Esophagus muscularis mucosa (tissue), 4 donors: ENCODE data around the gene CDH18. TPM values are rescaled to one million over a fixed set of nuclear protein-coding genes. Genes with fewer than 3 reads are reported as not detected.

Experiments
- DNase-seq: peaks from one replicate; pipeline ENCODE4 v3.0.0-alpha.2; 2017; ENCODE audit errors: extremely low spot score
- H3K27ac ChIP-seq, 4 donors: fragments of 200-600 bp; sonication (generic); replicated peaks in 1 of 4; 1 replicate in 3 of 4; 2 replicates in 1 of 4; pipeline ENCODE4 v1.5.1; 2016 to 2019; ENCODE audit warnings: mild to moderate bottlenecking in 1 of 4
- H3K27me3 ChIP-seq, 4 donors: fragments of 200-600 bp; sonication (generic); one replicate each; pipeline versions ENCODE4 v1.5.1 to v1.6.0; 2016 to 2019
- H3K36me3 ChIP-seq, 4 donors: fragments of 200-600 bp; sonication (generic); one replicate each; pipeline ENCODE4 v1.5.1; 2016 to 2019
- H3K4me1 ChIP-seq, 4 donors: fragments of 200-600 bp; sonication (generic); one replicate each; pipeline ENCODE4 v1.5.1; 2016 to 2019
- H3K4me3 ChIP-seq, 4 donors: fragments of 200-600 bp; sonication (generic); 1 replicate in 2 of 4; 2 replicates in 2 of 4; pipeline ENCODE4 v1.5.1; 2016 to 2019; ENCODE audit warnings: mild to moderate bottlenecking in 4 of 4, moderate library complexity in 1 of 4
- H3K9me3 ChIP-seq, 4 donors: fragments of 200-600 bp; sonication (generic); 1 replicate in 3 of 4; 2 replicates in 1 of 4; pipeline ENCODE4 v1.5.1; 2016 to 2019
- EP300 ChIP-seq: sonication (generic); formaldehyde crosslinking; IDR thresholded peaks from one replicate; pipeline ENCODE4 v1.6.1; 2017; ENCODE audit warnings: antibody characterized with exemption
- POLR2A ChIP-seq: fragments of 450-650 bp; IDR thresholded peaks from one replicate; pipeline ENCODE4 v1.6.1; 2017; ENCODE audit warnings: antibody characterized with exemption, moderate library complexity, mild to moderate bottlenecking, low read depth
- POLR2AphosphoS5 ChIP-seq, 2 donors: sonication (generic); formaldehyde crosslinking; IDR thresholded peaks; one replicate each; pipeline ENCODE4 v1.6.1; 2017; ENCODE audit warnings: antibody characterized with exemption in 2 of 2
- WGBS: methylation state at CpG from one replicate; pipeline ENCODE4 v1.1.5; 2018; 5-methylcytosine and 5-hydroxymethylcytosine counted together
- intact Hi-C: fragments of 100-400 bp; cut with DNase I; formaldehyde crosslinking; loops from one replicate; pipeline ENCODE4 v1.15.1; 2023
- total RNA-seq, 4 donors: library from RNA; depleted of rRNA; stranded (reverse); fragments of >200 nt; gene quantifications; one replicate each; pipeline versions ENCODE4 v1.1.0 to v1.2.1, GENCODE V29; 2016
- TF ChIP-seq, protein P1 (sequence below), 3 experiments: fragments of 200-600 bp in 2 of 3; fragments of 450-650 bp in 1 of 3; sonication (generic) in 2 of 3; IDR thresholded peaks; one replicate each; pipeline ENCODE4 v1.5.1; 2017 to 2019; ENCODE audit warnings: antibody characterized with exemption in 3 of 3, mild to moderate bottlenecking in 2 of 3, moderate library complexity in 1 of 3

Gene CDH18
- total RNA-seq, 4 donors from 2014 or later = under 0.01 to 0.65 TPM; not detected in 2

DNA sequence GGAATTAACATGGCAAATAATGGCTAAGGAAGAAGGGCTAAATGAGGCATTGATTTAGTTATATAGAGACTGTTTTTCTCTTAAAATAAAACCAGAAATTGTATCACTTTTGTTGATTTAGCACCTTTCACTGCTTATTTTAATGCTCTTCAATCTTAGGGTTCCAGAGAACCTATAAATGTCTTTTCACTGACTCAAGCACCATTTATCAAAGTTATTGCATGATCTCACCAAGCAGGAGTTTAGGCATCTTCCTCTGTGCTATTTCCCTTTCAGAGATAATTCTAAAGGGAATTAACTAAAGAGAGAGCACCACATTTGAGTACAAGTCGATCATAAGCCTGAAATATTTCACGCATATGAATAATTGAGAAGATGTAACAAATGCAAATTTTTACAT, 357.1 kb downstream of the CDH18 start:
- H3K27ac ChIP-seq = no peak overlapping the region
- no peaks in the 10 kb centered on the region for H3K36me3 ChIP-seq
- DNase-seq = no peak
- WGBS = 82% methylated on average over 2 of the region's 2 CpGs
- no peaks in the 10 kb centered on the region for H3K9me3 ChIP-seq
- H3K4me1 ChIP-seq = no peaks in the 10 kb centered on the region
- no peak overlapping the region for H3K4me3 ChIP-seq
- no peaks in the 10 kb centered on the region for H3K27me3 ChIP-seq
- intact Hi-C loops = no loop called here
- TF ChIP-seq EP300 (no peak), POLR2A (no peak), POLR2AphosphoS5 (IDR thresholded peaks at IDR 0.05) (no peak)
- TF ChIP-seq, protein P1, sequence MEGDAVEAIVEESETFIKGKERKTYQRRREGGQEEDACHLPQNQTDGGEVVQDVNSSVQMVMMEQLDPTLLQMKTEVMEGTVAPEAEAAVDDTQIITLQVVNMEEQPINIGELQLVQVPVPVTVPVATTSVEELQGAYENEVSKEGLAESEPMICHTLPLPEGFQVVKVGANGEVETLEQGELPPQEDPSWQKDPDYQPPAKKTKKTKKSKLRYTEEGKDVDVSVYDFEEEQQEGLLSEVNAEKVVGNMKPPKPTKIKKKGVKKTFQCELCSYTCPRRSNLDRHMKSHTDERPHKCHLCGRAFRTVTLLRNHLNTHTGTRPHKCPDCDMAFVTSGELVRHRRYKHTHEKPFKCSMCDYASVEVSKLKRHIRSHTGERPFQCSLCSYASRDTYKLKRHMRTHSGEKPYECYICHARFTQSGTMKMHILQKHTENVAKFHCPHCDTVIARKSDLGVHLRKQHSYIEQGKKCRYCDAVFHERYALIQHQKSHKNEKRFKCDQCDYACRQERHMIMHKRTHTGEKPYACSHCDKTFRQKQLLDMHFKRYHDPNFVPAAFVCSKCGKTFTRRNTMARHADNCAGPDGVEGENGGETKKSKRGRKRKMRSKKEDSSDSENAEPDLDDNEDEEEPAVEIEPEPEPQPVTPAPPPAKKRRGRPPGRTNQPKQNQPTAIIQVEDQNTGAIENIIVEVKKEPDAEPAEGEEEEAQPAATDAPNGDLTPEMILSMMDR (IDR thresholded peaks at IDR 0.05) = no peak

DNA sequence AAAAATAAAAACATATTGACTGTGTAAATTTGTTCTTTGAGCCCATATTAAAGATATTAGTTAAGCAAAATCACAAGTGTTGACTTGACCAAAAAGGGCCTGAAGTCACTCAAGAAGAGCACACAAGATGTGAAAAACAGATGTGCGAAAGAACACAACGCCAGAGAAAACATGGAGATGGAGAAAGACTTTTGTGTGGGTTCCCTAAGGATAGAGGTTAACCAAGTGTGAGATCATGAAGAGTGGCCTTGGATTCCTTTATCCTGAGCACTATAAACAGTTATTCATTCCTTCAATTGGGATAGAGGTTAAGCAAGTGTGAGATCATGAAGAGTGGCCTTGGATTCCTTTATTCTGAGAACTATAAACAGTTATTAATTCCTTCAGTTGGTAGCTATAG, 361.8 kb downstream of the CDH18 start:
- Histone ChIP-seq H3K27me3 (no peaks in the 10 kb centered on the region), H3K27ac (no peak overlapping the region), H3K4me1 (no peaks in the 10 kb centered on the region), H3K36me3 (no peaks in the 10 kb centered on the region), H3K4me3 (no peak overlapping the region), H3K9me3 (no peaks in the 10 kb centered on the region)
- no peak for DNase-seq
- 88% methylated on average over 2 of the region's 2 CpGs for WGBS
- TF ChIP-seq POLR2A (no peak), POLR2AphosphoS5 (IDR thresholded peaks at IDR 0.05) (no peak), EP300 (no peak)
- TF ChIP-seq, protein P1 (IDR thresholded peaks at IDR 0.05) = no peak
- intact Hi-C loops = no loop called here

DNA sequence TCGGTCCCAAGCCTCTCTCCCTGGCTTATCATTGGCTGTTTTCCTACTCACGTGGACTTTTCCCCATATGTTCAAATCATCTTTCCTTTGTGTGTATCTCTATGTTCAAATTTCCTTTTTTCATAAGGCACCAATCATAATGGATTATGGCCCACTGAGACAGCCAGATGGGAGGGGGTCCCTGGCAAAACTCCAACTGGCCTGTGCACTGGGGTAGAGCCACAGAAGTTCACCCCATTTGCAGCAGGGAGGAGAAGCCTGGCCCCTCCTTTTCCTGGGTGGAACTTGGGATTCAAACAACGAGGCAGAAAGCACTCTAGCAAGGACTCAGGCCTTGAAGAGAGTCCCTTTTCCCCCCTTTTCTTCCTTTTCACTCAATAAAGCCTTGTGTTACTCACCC, 362.4 kb downstream of the CDH18 start:
- H3K36me3 ChIP-seq = no peaks in the 10 kb centered on the region
- intact Hi-C loops = no loop called here
- WGBS = 60% methylated on average over 3 of the region's 3 CpGs
- H3K4me1 ChIP-seq = no peaks in the 10 kb centered on the region
- no peaks in the 10 kb centered on the region for H3K9me3 ChIP-seq
- H3K27me3 ChIP-seq = no peaks in the 10 kb centered on the region
- DNase-seq = no peak
- no peak for TF ChIP-seq POLR2AphosphoS5 (IDR thresholded peaks at IDR 0.05)
- TF ChIP-seq EP300 = no peak
- TF ChIP-seq POLR2A = no peak
- TF ChIP-seq, protein P1 (IDR thresholded peaks at IDR 0.05) = no peak
- H3K27ac ChIP-seq = no peak overlapping the region
- H3K4me3 ChIP-seq = no peak overlapping the region

DNA sequence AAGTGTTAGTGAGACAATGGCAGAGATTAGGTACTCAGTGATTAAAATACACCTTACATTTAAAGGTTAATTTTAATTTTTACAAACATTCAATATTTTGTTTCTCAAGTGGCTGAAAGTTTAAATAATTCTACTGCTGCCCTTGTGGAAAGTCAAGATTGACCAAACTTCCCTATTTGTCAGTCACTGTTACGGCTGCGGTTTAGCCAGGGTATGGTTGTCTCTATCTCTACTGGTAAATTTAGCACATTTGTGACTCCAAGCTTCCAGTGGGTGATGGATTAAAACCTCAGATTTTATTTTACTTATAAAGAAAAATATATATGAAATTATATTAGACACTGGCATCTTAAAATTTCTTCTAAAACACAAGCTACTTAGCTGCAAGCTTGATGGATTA, 368.4 kb downstream of the CDH18 start:
- Histone ChIP-seq H3K27ac (no peak overlapping the region), H3K36me3 (no peaks in the 10 kb centered on the region), H3K9me3 (no peaks in the 10 kb centered on the region), H3K4me3 (no peak overlapping the region), H3K4me1 (no peaks in the 10 kb centered on the region), H3K27me3 (no peaks in the 10 kb centered on the region)
- WGBS = 85% methylated on average over 2 of the region's 2 CpGs
- DNase-seq = no peak
- intact Hi-C loops = no loop called here
- TF ChIP-seq EP300 (no peak), POLR2AphosphoS5 (IDR thresholded peaks at IDR 0.05) (no peak), POLR2A (no peak)
- TF ChIP-seq, protein P1 (IDR thresholded peaks at IDR 0.05) = no peak

DNA sequence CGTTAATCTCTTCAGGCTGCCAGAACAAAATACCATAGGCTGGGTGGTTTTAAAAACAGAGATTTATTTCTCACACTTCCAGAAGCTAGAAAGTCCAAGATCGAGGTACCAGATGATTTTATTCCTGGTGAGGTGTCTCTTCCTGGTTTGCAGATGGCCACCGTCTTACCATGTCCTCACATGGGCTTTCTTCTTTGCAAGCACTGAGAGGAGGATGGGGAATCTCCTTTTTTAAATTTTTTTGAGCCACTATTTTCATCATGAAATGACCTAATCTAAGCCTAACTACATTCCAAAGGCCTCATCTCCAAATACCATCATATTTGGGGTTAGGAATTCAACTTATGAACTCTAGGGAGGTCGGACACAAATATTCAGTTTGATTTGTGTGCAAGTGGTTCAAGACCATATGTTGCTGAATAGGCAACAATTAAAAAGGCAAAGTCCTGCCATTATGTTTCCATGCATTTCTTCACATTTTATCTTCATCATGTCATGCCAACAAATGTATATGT, 371.2 kb downstream of the CDH18 start:
- WGBS = 93% methylated on average over 4 of the region's 4 CpGs

More for the DNA sequence above, 371.2 kb downstream of the CDH18 start:
- no peak for DNase-seq
- intact Hi-C loops = no loop called here
- TF ChIP-seq, protein P1 (IDR thresholded peaks at IDR 0.05) = no peak
- TF ChIP-seq EP300 (no peak), POLR2AphosphoS5 (IDR thresholded peaks at IDR 0.05) (no peak), POLR2A (no peak)
- H3K4me1 ChIP-seq = no peaks in the 10 kb centered on the region
- H3K27me3 ChIP-seq = no peaks in the 10 kb centered on the region
- H3K36me3 ChIP-seq = no peaks in the 10 kb centered on the region
- H3K9me3 ChIP-seq = no peaks in the 10 kb centered on the region
- H3K27ac ChIP-seq = no peak overlapping the region
- H3K4me3 ChIP-seq = no peak overlapping the region
